Osteoblast (primary cell): ENCODE data around the gene CTBP2. TPM values are rescaled to one million over a fixed set of nuclear protein-coding genes. Genes with fewer than 3 reads are reported as not detected.

Experiments
- DNase-seq: peaks from one replicate; pipeline ENCODE4 v3.0.0; 2011; ENCODE audit warnings: low spot score, mixed read lengths; ENCODE audit not compliant: insufficient read length; ENCODE audit errors: missing footprints
- H2AFZ ChIP-seq: 2 replicates; pipeline ENCODE4 v1.6.0; 2011; ENCODE audit warnings: mild to moderate bottlenecking, low read length
- H3K27ac ChIP-seq: 2 replicates; pipeline ENCODE4 v1.5.1; 2011; ENCODE audit warnings: mild to moderate bottlenecking, low read depth, low read length, moderate library complexity
- H3K27me3 ChIP-seq: 2 replicates; pipeline ENCODE4 v1.6.0; 2012; ENCODE audit warnings: mild to moderate bottlenecking, control low read depth, inconsistent platforms, low read length, moderate library complexity; ENCODE audit not compliant: insufficient read depth
- H3K36me3 ChIP-seq: 2 replicates; pipeline ENCODE4 v1.5.1; 2011; ENCODE audit warnings: mild to moderate bottlenecking, low read length, control low read depth, moderate library complexity; ENCODE audit not compliant: insufficient read depth
- H3K4me1 ChIP-seq: 2 replicates; pipeline ENCODE4 v1.5.1; 2011; ENCODE audit warnings: mild to moderate bottlenecking, low read length, control low read depth, moderate library complexity; ENCODE audit not compliant: insufficient read depth
- H3K4me2 ChIP-seq: 2 replicates; pipeline ENCODE4 v1.6.0; 2011; ENCODE audit warnings: mild to moderate bottlenecking, low read length; ENCODE audit not compliant: insufficient read depth
- H3K4me3 ChIP-seq: fragments of 200-600 bp; sonication (generic); 3 replicates; pipeline ENCODE4 v1.5.1; 2012; ENCODE audit warnings: mild to moderate bottlenecking, low read length, inconsistent platforms; ENCODE audit not compliant: insufficient read depth
- H3K79me2 ChIP-seq: 2 replicates; pipeline ENCODE4 v1.6.0; 2012; ENCODE audit warnings: mild to moderate bottlenecking, low read length, control low read depth, inconsistent platforms; ENCODE audit not compliant: insufficient read depth
- H3K9me3 ChIP-seq: 2 replicates; pipeline ENCODE4 v1.5.1; 2011; ENCODE audit warnings: low read depth, low read length, control low read depth
- H4K20me1 ChIP-seq: 2 replicates; pipeline ENCODE4 v1.6.0; 2012; ENCODE audit warnings: mild to moderate bottlenecking, low read length, control low read depth; ENCODE audit not compliant: insufficient read depth
- total RNA-seq: library from RNA; depleted of rRNA; stranded (reverse); fragments of >200 nt; gene quantifications from 2 replicates; pipeline ENCODE4 v1.2.3, GENCODE V29; 2012
- TF ChIP-seq, protein P1 (sequence below): IDR thresholded peaks from 2 replicates; pipeline ENCODE4 v1.5.1; 2011; ENCODE audit warnings: mild to moderate bottlenecking, low read depth, low read length, moderate library complexity; ENCODE audit errors: extremely low read depth

CTBP2 gene
- total RNA-seq, 1 donor = 65.9 TPM

DNA sequence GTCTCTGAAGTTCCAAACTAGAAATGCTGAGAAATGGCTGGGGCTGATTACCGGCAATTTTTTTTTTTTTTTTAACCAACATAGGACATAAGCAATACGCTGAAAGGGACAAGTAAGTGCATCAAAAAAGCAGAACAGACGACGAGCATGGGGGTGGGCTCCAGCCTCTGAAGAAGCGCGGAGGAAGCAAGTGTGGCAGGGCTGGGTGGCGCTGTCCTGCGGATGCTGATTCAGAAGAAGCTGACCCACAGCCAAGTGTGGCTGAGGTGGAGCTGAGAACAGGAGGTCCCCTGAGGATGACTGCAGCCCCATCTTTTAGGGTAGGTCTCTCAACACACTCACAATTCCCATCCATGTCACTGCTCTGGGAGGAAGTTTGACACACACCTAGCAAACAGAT is 65.6 kb downstream of the CTBP2 start:
- TF ChIP-seq, protein P1, sequence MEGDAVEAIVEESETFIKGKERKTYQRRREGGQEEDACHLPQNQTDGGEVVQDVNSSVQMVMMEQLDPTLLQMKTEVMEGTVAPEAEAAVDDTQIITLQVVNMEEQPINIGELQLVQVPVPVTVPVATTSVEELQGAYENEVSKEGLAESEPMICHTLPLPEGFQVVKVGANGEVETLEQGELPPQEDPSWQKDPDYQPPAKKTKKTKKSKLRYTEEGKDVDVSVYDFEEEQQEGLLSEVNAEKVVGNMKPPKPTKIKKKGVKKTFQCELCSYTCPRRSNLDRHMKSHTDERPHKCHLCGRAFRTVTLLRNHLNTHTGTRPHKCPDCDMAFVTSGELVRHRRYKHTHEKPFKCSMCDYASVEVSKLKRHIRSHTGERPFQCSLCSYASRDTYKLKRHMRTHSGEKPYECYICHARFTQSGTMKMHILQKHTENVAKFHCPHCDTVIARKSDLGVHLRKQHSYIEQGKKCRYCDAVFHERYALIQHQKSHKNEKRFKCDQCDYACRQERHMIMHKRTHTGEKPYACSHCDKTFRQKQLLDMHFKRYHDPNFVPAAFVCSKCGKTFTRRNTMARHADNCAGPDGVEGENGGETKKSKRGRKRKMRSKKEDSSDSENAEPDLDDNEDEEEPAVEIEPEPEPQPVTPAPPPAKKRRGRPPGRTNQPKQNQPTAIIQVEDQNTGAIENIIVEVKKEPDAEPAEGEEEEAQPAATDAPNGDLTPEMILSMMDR = no peak
- H2AFZ ChIP-seq = no peak overlapping the region
- no peak overlapping the region for H3K27ac ChIP-seq
- H3K4me1 ChIP-seq = peaks cover 28% of the 10 kb centered on the region
- H4K20me1 ChIP-seq = peaks cover 60% of the 10 kb centered on the region
- H3K36me3 ChIP-seq = peaks cover under 1% of the 10 kb centered on the region
- H3K27me3 ChIP-seq = no peaks in the 10 kb centered on the region
- H3K4me2 ChIP-seq = no peak overlapping the region
- H3K4me3 ChIP-seq = no peak overlapping the region
- peaks cover 97% of the 10 kb centered on the region for H3K79me2 ChIP-seq
- no peaks in the 10 kb centered on the region for H3K9me3 ChIP-seq
- no peak for DNase-seq

DNA sequence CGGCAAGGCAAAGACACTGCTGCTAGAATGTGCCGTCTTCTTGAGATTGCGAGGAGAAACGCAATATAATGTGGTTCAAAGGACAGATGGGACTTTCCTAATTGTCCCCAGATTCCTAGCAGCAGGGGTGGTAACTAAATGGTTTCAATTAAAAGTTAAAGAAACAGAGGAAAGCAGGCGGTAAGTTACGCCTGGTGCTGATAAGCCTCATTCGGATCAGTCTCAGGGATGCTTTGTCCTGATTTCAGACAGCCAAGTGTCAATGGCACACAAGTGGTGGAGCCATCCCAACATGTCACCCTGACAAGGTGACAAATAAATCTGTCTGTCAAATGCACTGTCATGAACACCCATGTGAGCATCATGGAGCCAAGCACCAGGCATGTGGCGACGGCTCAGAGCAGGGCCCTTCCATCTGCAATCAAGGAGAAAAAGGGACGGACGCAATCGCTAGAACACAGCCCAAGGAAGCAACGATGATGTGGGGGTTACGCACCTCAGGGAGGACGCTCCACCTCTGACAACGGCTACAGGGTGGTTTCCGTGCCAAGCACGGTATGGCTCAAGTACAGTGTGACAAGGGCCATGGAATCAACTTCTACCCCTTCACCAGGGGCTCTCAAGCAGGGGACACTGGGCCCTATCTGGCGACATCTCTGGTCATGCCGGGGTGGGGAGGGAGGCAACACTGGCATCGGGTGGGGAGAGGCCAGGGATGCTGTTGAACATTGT is 66.2 kb downstream of the CTBP2 start:
- no peak for DNase-seq
- Histone ChIP-seq H3K4me1 (peaks cover 28% of the 10 kb centered on the region), H2AFZ (no peak overlapping the region), H3K27ac (peak overlapping the region; percentile 37), H3K4me3 (no peak overlapping the region), H4K20me1 (peaks cover 60% of the 10 kb centered on the region), H3K27me3 (no peaks in the 10 kb centered on the region), H3K79me2 (peaks cover 97% of the 10 kb centered on the region), H3K9me3 (no peaks in the 10 kb centered on the region), H3K36me3 (no peaks in the 10 kb centered on the region), H3K4me2 (no peak overlapping the region)
- TF ChIP-seq, protein P1 = no peak

DNA sequence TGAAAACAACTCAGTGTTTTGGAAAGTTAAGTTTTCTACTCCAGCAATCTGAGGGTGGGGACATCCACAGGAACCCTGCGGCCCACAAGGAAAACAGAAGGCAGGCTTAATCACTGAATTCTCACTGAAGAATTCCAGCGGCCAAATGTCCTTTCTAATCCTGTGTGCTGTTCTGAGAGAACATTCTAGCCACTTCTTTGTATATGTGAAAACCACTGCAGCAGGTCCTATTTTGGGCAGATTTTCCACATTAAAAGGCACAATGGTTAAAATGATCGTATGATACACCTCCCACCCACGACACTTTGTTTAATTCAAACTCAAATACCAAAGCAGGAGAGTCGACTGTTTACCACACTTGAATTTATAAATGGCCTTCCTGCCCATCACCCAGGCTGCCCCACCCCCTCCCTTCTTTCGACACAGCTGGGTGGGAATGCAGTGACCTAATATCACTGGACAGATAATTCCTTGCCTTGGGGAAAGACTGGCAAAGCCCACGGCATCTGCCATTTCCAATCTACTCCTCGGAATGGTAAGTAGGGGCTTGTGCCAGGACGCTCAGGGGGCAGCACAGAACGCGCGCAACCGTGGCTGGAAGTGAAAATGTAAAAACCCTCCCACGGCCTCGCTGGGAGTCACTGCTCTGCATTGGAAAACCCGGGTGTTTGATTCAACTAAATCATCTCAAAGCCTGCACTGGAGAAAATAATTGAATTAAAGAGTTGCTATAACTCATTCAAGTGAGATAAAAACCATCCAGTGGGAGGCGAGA is 67.0 kb downstream of the CTBP2 start:
- no peak for DNase-seq
- peaks cover 5% of the 10 kb centered on the region for H3K36me3 ChIP-seq
- H3K9me3 ChIP-seq = no peaks in the 10 kb centered on the region
- H3K4me1 ChIP-seq = peaks cover 28% of the 10 kb centered on the region
- peak overlapping the region; percentile 37 for H3K27ac ChIP-seq
- peaks cover 57% of the 10 kb centered on the region for H4K20me1 ChIP-seq
- no peaks in the 10 kb centered on the region for H3K27me3 ChIP-seq
- no peak overlapping the region for H3K4me3 ChIP-seq
- no peak overlapping the region for H2AFZ ChIP-seq
- peaks cover 97% of the 10 kb centered on the region for H3K79me2 ChIP-seq
- peak overlapping the region; percentile 40 for H3K4me2 ChIP-seq
- TF ChIP-seq, protein P1 = no peak

DNA sequence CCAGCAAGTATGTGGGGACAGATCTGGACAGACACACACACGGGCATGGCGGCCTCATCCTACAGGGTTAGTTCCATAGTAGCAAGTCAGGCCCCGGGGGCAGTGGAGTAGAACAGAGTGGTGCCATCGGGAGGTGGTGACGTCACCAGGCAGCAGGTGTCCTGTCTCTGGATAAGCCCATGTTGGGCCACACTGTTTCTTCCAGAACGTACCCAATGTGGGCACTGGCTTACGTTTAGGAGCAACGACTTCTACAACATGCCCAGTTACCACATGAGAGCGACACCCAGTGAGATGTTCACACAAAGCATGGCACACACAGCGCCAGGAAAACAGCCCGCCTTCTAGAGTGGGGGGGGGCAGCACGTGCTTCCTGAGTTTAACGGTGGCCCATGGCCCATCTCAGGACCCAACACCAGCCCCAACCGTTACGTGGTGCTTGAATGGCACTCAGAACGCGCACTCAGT is 67.8 kb downstream of the CTBP2 start:
- DNase-seq = no peak
- H3K36me3 ChIP-seq = peaks cover 11% of the 10 kb centered on the region
- peaks cover 59% of the 10 kb centered on the region for H4K20me1 ChIP-seq
- peaks cover 28% of the 10 kb centered on the region for H3K4me1 ChIP-seq
- H3K27me3 ChIP-seq = no peaks in the 10 kb centered on the region
- no peak overlapping the region for H3K4me2 ChIP-seq
- TF ChIP-seq, protein P1 = no peak
- no peak overlapping the region for H3K4me3 ChIP-seq
- H3K27ac ChIP-seq = peak overlapping the region; percentile 37
- H3K79me2 ChIP-seq = peaks cover 97% of the 10 kb centered on the region
- no peak overlapping the region for H2AFZ ChIP-seq
- no peaks in the 10 kb centered on the region for H3K9me3 ChIP-seq
